Measurements from ENCODE around the gene SDC3. TPM values are rescaled to one million over a fixed set of nuclear protein-coding genes. Genes with fewer than 3 reads are reported as not detected.

Gene SDC3
- total and polyA plus RNA-seq, 2 of the 8 experiments (the other 6 are each of a cell fraction or from before 2014, with no cell fraction given): 7.0 to 27.0 TPM

DNA sequence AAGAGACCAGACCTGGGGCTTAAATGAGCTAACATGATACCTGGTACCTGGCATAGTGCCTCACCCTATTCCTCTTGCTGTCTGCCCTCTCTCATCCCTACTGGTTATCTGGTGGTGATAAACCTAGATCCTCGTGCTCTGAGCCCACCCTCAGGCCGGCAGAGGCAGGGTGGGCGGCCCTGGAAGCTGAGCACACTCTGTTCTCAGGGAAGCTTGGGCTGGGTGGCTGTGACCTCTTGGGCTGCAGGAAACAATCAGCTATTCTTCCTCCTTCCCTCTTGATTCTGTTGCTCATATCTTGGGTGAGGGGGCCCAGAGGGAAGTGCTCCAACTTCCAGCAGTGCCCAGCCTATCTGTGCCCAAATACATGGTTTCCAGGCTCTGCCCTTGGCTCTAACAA is 42.0 kb downstream of the SDC3 start (continued):
- TF ChIP-seq, protein P1, sequence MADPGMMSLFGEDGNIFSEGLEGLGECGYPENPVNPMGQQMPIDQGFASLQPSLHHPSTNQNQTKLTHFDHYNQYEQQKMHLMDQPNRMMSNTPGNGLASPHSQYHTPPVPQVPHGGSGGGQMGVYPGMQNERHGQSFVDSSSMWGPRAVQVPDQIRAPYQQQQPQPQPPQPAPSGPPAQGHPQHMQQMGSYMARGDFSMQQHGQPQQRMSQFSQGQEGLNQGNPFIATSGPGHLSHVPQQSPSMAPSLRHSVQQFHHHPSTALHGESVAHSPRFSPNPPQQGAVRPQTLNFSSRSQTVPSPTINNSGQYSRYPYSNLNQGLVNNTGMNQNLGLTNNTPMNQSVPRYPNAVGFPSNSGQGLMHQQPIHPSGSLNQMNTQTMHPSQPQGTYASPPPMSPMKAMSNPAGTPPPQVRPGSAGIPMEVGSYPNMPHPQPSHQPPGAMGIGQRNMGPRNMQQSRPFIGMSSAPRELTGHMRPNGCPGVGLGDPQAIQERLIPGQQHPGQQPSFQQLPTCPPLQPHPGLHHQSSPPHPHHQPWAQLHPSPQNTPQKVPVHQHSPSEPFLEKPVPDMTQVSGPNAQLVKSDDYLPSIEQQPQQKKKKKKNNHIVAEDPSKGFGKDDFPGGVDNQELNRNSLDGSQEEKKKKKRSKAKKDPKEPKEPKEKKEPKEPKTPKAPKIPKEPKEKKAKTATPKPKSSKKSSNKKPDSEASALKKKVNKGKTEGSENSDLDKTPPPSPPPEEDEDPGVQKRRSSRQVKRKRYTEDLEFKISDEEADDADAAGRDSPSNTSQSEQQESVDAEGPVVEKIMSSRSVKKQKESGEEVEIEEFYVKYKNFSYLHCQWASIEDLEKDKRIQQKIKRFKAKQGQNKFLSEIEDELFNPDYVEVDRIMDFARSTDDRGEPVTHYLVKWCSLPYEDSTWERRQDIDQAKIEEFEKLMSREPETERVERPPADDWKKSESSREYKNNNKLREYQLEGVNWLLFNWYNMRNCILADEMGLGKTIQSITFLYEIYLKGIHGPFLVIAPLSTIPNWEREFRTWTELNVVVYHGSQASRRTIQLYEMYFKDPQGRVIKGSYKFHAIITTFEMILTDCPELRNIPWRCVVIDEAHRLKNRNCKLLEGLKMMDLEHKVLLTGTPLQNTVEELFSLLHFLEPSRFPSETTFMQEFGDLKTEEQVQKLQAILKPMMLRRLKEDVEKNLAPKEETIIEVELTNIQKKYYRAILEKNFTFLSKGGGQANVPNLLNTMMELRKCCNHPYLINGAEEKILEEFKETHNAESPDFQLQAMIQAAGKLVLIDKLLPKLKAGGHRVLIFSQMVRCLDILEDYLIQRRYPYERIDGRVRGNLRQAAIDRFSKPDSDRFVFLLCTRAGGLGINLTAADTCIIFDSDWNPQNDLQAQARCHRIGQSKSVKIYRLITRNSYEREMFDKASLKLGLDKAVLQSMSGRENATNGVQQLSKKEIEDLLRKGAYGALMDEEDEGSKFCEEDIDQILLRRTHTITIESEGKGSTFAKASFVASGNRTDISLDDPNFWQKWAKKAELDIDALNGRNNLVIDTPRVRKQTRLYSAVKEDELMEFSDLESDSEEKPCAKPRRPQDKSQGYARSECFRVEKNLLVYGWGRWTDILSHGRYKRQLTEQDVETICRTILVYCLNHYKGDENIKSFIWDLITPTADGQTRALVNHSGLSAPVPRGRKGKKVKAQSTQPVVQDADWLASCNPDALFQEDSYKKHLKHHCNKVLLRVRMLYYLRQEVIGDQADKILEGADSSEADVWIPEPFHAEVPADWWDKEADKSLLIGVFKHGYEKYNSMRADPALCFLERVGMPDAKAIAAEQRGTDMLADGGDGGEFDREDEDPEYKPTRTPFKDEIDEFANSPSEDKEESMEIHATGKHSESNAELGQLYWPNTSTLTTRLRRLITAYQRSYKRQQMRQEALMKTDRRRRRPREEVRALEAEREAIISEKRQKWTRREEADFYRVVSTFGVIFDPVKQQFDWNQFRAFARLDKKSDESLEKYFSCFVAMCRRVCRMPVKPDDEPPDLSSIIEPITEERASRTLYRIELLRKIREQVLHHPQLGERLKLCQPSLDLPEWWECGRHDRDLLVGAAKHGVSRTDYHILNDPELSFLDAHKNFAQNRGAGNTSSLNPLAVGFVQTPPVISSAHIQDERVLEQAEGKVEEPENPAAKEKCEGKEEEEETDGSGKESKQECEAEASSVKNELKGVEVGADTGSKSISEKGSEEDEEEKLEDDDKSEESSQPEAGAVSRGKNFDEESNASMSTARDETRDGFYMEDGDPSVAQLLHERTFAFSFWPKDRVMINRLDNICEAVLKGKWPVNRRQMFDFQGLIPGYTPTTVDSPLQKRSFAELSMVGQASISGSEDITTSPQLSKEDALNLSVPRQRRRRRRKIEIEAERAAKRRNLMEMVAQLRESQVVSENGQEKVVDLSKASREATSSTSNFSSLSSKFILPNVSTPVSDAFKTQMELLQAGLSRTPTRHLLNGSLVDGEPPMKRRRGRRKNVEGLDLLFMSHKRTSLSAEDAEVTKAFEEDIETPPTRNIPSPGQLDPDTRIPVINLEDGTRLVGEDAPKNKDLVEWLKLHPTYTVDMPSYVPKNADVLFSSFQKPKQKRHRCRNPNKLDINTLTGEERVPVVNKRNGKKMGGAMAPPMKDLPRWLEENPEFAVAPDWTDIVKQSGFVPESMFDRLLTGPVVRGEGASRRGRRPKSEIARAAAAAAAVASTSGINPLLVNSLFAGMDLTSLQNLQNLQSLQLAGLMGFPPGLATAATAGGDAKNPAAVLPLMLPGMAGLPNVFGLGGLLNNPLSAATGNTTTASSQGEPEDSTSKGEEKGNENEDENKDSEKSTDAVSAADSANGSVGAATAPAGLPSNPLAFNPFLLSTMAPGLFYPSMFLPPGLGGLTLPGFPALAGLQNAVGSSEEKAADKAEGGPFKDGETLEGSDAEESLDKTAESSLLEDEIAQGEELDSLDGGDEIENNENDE (IDR thresholded peaks at IDR 0.05; ENCODE audit: insufficient replicate concordance, low read length): no peak
- TF ChIP-seq ASH2L (IDR thresholded peaks at IDR 0.05; ENCODE audit: low read length) (no peak), SIN3A (conservative IDR thresholded peaks at IDR 0.05 in 1 of 2, IDR thresholded peaks at IDR 0.05 in 1 of 2; ENCODE audit: low read depth in 1 of 2, low read length in 2 of 2) (no peak), KDM4A (IDR thresholded peaks at IDR 0.05; ENCODE audit: low read depth, low read length, severe bottlenecking) (no peak)
